Activated CD4-positive, alpha-beta T cell treated with anti-CD3 and anti-CD28 coated beads for 4 hours (primary cell): ENCODE results near the gene ANO9.
"Not testable (repeated sequence)": the region's sequence is repeated elsewhere in the genome, so short reads cannot be mapped to it uniquely, and the experiment has no call there.

Source experiments
- DNase-seq, 2 donors: peaks; one replicate each; pipeline ENCODE4 v3.0.0-alpha.2; 2020

The ANO9 gene

GRCh38 chr11:471468-472145 lies 29.8 kb upstream of the ANO9 start:
- no peak for DNase-seq

GRCh38 chr11:469684-470560 lies 28.1 kb upstream of the ANO9 start:
- no peak for DNase-seq

- not testable (repeated sequence) for DNase-seq
These were observed 27.3 kb upstream of the ANO9 start for GRCh38 chr11:469026-469683.

- no peak for DNase-seq
These were observed 26.7 kb upstream of the ANO9 start for GRCh38 chr11:468493-468892.

- DNase-seq: no peak
These were observed 26.2 kb upstream of the ANO9 start for GRCh38 chr11:468036-468435.

- no peak for DNase-seq
These were observed 24.2 kb upstream of the ANO9 start for GRCh38 chr11:465896-466530.

- no peak for DNase-seq
These were observed 22.5 kb upstream of the ANO9 start for GRCh38 chr11:464316-464715.

- no peak for DNase-seq
These were observed 20.5 kb upstream of the ANO9 start for GRCh38 chr11:462107-462890.

- no peak for DNase-seq
These were observed 19.8 kb upstream of the ANO9 start for GRCh38 chr11:461626-462025.

GRCh38 chr11:460331-461199 lies 18.8 kb upstream of the ANO9 start:
- no peak for DNase-seq

GRCh38 chr11:459511-460220 lies 17.9 kb upstream of the ANO9 start:
- DNase-seq: no peak

- DNase-seq: no peak
These were observed 15.4 kb upstream of the ANO9 start for GRCh38 chr11:457111-457760.

GRCh38 chr11:456533-456932 lies 14.7 kb upstream of the ANO9 start:
- no peak for DNase-seq

- no peak for DNase-seq
These were observed 13.8 kb upstream of the ANO9 start for GRCh38 chr11:455566-456147.

GRCh38 chr11:454801-455565 lies 13.2 kb upstream of the ANO9 start:
- no peak for DNase-seq

- no peak for DNase-seq
These were observed 12.2 kb upstream of the ANO9 start for GRCh38 chr11:454043-454442.

- DNase-seq: no peak
These were observed 11.8 kb upstream of the ANO9 start for GRCh38 chr11:453564-453963.

GRCh38 chr11:452916-453527 lies 11.2 kb upstream of the ANO9 start:
- DNase-seq: no peak
